Ectodermal cell (in vitro differentiated cells): ENCODE results near the gene ANXA3.

Experiments used
- H3K27ac ChIP-seq: 2 replicates; pipeline ENCODE4 v1.7.0; 2013; ENCODE audit warnings: mild to moderate bottlenecking, low read depth, low read length; ENCODE audit not compliant: insufficient read depth, poor library complexity, severe bottlenecking
- H3K27me3 ChIP-seq: 2 replicates; pipeline ENCODE4 v1.7.0; 2013; ENCODE audit warnings: mild to moderate bottlenecking, low read length; ENCODE audit not compliant: insufficient read depth, control insufficient read depth, poor library complexity, severe bottlenecking
- H3K36me3 ChIP-seq: one replicate; pipeline ENCODE4 v1.7.0; 2013; ENCODE audit warnings: low read length; ENCODE audit not compliant: control insufficient read depth, insufficient read depth
- H3K4me1 ChIP-seq: one replicate; pipeline ENCODE4 v1.7.0; 2013; ENCODE audit warnings: low read length; ENCODE audit not compliant: control insufficient read depth, insufficient read depth
- H3K4me3 ChIP-seq: 2 replicates; pipeline ENCODE4 v1.7.0; 2013; ENCODE audit warnings: low read depth, low read length, control low read depth; ENCODE audit not compliant: insufficient read depth
- H3K9me3 ChIP-seq: 2 replicates; pipeline ENCODE4 v1.7.0; 2013; ENCODE audit warnings: mild to moderate bottlenecking, low read length, moderate library complexity; ENCODE audit not compliant: control insufficient read depth
- WGBS, 2 experiments: methylation state at CpG; one replicate each; pipeline ENCODE4 v1.1.7; 2013; ENCODE audit warnings: missing lambda C conversion rate in 2 of 2; 5-methylcytosine and 5-hydroxymethylcytosine counted together

Gene ANXA3

GRCh38 chr4:78622253-78622979 is 70.8 kb downstream of the ANXA3 start:
- H3K4me1 ChIP-seq = no peaks in the 10 kb centered on the region
- H3K4me3 ChIP-seq = no peak overlapping the region
- no peak overlapping the region for H3K27ac ChIP-seq
- WGBS, 2 experiments = 86 to 90% methylated on average over 6 of the region's 6 CpGs
- no peaks in the 10 kb centered on the region for H3K27me3 ChIP-seq
- no peaks in the 10 kb centered on the region for H3K9me3 ChIP-seq
- H3K36me3 ChIP-seq = no peaks in the 10 kb centered on the region

DNA sequence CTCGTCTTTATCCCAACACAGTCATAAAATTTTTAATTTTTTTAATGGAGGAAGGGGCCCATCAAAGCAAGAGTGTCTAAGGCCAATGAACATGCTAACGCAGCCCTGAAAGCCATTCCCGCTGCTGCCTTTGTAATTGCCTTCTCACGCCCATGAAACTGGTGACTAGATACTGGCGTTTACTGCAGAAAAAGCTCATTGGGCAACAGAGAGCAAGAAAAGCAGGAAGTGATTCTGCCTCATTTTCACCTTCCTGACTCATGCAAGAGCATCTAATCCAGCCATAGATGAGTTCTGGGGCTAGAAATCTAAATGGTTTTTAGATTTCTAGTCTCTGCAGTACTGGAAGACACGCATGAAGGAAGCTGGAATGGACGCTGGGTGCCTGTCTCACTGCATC is 72.5 kb downstream of the ANXA3 start:
- Histone ChIP-seq H3K36me3 (no peaks in the 10 kb centered on the region), H3K27ac (no peak overlapping the region), H3K9me3 (no peaks in the 10 kb centered on the region), H3K4me3 (no peak overlapping the region), H3K27me3 (no peaks in the 10 kb centered on the region), H3K4me1 (no peaks in the 10 kb centered on the region)
- WGBS, 2 experiments = 89 to 90% methylated on average over 6 to 7 of the region's 7 CpGs

- Histone ChIP-seq H3K27ac (no peak overlapping the region), H3K4me1 (no peaks in the 10 kb centered on the region), H3K9me3 (no peaks in the 10 kb centered on the region), H3K36me3 (no peaks in the 10 kb centered on the region), H3K27me3 (no peaks in the 10 kb centered on the region), H3K4me3 (no peak overlapping the region)
- WGBS, 2 experiments = 90 to 94% methylated on average over 1 of the region's 2 CpGs
Observed at GRCh38 chr4:78625073-78625472, 73.5 kb downstream of the ANXA3 start.

- WGBS, 2 experiments = 95% methylated on average over 3 of the region's 3 CpGs
Observed at GRCh38 chr4:78627046-78627965, 75.7 kb downstream of the ANXA3 start.

DNA sequence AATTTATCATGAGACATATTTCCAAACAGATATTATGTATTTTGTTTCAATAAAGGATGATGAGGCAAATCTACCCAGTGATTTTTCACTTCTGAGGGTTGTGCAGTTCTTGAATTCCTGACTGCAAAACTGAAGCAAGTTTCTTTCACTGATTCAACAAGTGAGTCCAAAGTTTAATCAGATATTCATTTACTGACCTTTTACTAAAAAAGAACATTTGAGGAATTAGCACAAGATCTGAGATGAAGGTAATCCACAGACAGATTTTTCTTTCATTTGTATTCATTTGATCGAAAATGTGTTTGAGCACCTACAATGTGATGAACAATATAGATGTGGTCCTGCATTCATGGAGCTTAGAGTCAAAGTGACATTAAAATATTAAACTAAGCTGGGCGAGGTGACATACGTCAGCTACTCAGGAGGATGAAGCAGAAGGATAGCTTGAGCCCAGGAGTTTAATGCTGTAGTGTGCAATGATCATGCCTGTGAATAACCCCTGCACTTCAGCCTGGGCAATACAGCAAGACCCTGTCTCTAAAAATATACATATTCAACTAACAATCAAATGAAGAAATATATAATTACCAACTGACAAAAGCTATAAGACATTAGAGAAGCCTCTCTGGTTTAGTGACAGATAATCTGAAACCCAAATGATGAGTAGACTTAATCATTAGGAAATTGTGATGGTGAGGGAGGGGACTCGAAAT is 76.6 kb downstream of the ANXA3 start:
- H3K27ac ChIP-seq = no peak overlapping the region
- H3K36me3 ChIP-seq = no peaks in the 10 kb centered on the region
- no peak overlapping the region for H3K4me3 ChIP-seq
- 89% methylated on average over 4 of the region's 4 CpGs for WGBS, 2 experiments
- no peaks in the 10 kb centered on the region for H3K4me1 ChIP-seq
- H3K9me3 ChIP-seq = no peaks in the 10 kb centered on the region
- H3K27me3 ChIP-seq = no peaks in the 10 kb centered on the region

More at GRCh38 chr4:78627046-78627965, 75.7 kb downstream of the ANXA3 start:
- Histone ChIP-seq H3K27ac (no peak overlapping the region), H3K4me1 (no peaks in the 10 kb centered on the region), H3K27me3 (no peaks in the 10 kb centered on the region), H3K36me3 (no peaks in the 10 kb centered on the region), H3K9me3 (no peaks in the 10 kb centered on the region), H3K4me3 (no peak overlapping the region)

DNA sequence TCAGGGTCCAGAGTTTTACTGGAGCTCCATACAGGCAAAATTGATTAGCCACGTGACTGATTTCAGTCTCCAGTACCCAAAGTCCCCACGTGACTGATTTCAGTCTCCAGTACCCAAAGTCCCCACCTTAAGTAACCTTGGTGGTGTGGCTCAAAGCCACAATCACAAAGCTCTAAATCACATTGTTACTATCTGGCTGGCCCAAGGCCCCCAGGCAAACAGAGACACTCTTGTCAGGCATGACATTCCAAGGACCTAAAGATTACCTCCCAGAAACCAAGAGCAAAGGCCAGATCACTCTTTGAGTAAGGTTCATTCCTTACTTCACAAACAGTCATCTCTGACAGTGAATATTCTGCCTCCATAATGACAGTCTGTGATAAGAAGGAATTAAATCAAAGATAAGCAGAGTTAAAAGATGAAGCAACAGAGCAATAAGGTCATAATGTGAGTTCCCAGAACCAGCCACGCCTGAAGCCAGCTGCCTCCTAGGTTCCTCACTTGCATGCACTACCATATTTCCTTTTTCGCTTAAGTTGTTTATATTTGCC is 78.5 kb downstream of the ANXA3 start:
- Histone ChIP-seq H3K27ac (no peak overlapping the region), H3K4me1 (no peaks in the 10 kb centered on the region), H3K27me3 (no peaks in the 10 kb centered on the region), H3K9me3 (no peaks in the 10 kb centered on the region), H3K36me3 (no peaks in the 10 kb centered on the region), H3K4me3 (no peak overlapping the region)
- WGBS, 2 experiments = 94% methylated on average over 3 to 4 of the region's 4 CpGs

- H3K4me1 ChIP-seq = no peaks in the 10 kb centered on the region
- no peak overlapping the region for H3K4me3 ChIP-seq
- 79 to 93% methylated on average over 2 of the region's 2 CpGs for WGBS, 2 experiments
- no peaks in the 10 kb centered on the region for H3K36me3 ChIP-seq
- H3K9me3 ChIP-seq = no peaks in the 10 kb centered on the region
- H3K27me3 ChIP-seq = no peaks in the 10 kb centered on the region
- no peak overlapping the region for H3K27ac ChIP-seq
Observed at GRCh38 chr4:78630615-78631014, 79.0 kb downstream of the ANXA3 start.

DNA sequence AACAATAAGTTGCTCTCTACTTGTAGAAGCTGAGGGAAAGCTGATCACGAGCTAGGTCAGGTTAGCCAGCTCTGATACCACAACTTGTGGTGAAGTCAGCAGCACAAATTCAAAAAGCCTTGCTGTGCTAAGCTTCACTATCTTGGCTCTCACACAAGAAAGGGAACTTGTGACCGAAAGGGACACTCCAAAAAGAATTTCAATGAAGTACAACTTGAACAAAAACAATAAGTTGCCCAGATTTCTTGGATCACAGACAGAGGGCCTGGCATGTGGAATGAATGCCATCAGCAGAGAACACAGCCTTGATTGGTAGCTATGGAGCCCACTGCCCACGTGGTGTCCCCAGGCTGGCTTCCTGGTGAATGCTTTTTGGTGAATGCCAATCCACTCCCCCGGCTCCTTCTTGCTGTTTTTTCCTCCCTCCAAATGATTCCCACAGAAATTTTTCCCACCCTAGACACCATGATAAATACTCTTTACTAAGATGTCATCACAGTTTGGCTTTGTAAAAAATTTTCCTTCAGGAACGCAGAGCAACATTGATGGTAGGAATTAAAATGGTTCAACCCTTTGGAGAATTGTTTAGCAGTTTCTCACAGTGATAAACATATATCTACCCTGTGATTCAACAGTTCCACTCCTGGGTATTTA is 82.6 kb downstream of the ANXA3 start:
- H3K4me3 ChIP-seq = no peak overlapping the region
- no peaks in the 10 kb centered on the region for H3K36me3 ChIP-seq
- no peaks in the 10 kb centered on the region for H3K9me3 ChIP-seq
- WGBS, 2 experiments = 84 to 89% methylated on average over 5 of the region's 5 CpGs
- H3K27me3 ChIP-seq = no peaks in the 10 kb centered on the region
- no peak overlapping the region for H3K27ac ChIP-seq
- no peaks in the 10 kb centered on the region for H3K4me1 ChIP-seq

DNA sequence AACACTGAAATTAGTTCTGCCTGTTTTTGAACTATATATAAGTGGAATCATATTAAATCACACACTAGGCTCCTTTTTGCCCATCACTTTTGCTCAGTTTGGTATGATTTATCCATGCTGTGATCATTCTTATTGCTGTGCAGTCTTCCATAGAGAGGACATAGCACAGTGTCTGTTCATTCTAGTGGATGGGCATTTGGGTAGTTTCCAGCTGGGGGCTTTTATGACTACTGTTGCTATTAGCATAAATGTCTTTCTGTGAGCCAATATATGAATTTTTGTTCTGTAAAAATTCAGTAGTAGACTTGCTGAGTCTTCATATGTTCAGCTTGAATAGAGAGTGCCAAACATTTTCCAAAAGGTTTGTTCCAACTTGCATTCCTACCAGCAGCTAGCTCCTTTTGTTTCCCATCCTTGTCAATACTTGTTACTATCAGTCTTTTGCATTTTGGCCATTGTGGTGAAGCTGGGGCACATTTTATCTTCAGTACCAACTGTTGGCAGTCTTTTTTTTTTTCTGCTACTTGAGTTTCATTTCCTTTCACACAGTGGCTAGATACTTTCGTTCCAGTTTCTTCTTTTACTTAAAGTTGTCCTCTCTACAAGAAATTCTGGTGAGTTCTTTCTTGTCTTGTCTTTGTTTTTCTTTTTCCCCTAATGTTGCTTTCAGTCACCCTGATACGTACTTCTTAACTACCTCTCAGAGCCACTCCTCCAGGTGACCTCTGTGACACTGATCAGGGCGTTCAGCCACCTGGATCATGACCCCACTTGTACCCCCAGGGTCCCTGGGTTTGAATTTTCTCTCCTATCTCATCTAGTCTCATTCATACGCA is 87.0 kb downstream of the ANXA3 start:
- Histone ChIP-seq H3K4me3 (no peak overlapping the region), H3K9me3 (no peaks in the 10 kb centered on the region), H3K4me1 (no peaks in the 10 kb centered on the region), H3K27me3 (no peaks in the 10 kb centered on the region), H3K36me3 (no peaks in the 10 kb centered on the region), H3K27ac (no peak overlapping the region)
- 85 to 90% methylated on average over 4 of the region's 4 CpGs for WGBS, 2 experiments
